Measurements from ENCODE around the gene DBF4B.

The DBF4B gene

DNA sequence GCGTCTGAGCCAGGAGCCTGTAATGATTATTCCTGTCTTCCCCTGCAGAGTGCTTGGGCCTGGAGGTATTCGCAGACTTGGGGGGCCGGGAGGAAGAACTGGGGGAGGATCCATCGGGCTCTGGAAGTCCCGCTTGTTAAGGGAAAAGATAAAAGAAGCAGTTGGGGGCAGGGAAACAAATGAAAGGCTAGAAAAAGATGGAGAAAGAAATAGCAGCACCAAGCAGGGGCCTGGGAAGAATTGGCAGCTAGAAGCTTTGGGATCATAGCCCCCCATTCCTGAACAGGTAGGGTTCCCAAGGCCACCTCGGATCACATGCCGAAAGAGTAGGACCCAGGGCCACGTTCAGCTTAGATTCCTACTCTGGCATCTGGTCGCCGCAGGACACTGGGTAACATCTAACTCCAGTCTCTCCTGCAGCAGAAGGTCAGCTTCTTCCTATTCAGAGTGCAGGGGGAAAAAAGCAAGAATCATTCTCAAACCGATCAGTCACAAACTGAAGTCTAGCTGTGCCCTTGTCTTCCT lies 73.9 kb downstream of the DBF4B start:
- H3K36me3 ChIP-seq (ENCODE audit: control insufficient read depth in 2 of 2, insufficient read depth in 2 of 2, low read length in 2 of 2) = no peaks in the 10 kb centered on the region
- no peak overlapping the region for H3K9ac ChIP-seq (ENCODE audit: low read depth in 1 of 2, low read length in 2 of 2)
- no peak overlapping the region for H3K27ac ChIP-seq (ENCODE audit: low read depth in 2 of 2, low read length in 2 of 2)
- peaks cover 0 to 5% of the 10 kb centered on the region in 2 donors for H3K27me3 ChIP-seq (ENCODE audit: control insufficient read depth in 2 of 2, insufficient read depth in 2 of 2, low read length in 2 of 2)
- H3K4me3 ChIP-seq (ENCODE audit: low read length in 2 of 2) = no peak overlapping the region
- no peaks in the 10 kb centered on the region for H3K9me3 ChIP-seq (ENCODE audit: control insufficient read depth in 2 of 2, low read length in 2 of 2)
- H3K4me1 ChIP-seq (ENCODE audit: control insufficient read depth in 2 of 2, insufficient read depth in 2 of 2, low read length in 2 of 2) = peaks cover 3 to 4% of the 10 kb centered on the region in 2 donors

DNA sequence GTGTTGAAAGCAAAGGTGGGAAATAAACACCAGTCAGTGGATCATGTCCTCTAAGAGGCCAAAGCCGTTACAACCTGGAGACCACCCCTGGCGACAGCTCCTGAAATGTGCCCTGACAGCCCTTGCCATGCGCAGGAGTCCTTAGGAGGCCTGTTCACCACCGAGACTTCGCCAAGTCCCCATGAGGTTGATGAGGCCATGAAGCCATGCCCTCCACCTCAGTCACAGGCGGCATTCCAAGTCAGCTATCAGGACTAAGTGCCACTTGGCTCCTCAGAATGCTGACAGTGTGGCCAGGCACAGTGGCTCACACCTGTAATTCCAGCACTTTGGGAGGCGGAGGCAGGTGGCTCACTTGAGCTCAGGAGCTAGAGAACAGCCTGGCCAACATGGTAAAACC lies 77.5 kb downstream of the DBF4B start:
- Histone ChIP-seq H3K4me3 (ENCODE audit: low read length in 2 of 2) (no peak overlapping the region), H3K4me1 (ENCODE audit: control insufficient read depth in 2 of 2, insufficient read depth in 2 of 2, low read length in 2 of 2) (no peaks in the 10 kb centered on the region), H3K27ac (ENCODE audit: low read depth in 2 of 2, low read length in 2 of 2) (no peak overlapping the region), H3K36me3 (ENCODE audit: control insufficient read depth in 2 of 2, insufficient read depth in 2 of 2, low read length in 2 of 2) (no peaks in the 10 kb centered on the region), H3K9ac (ENCODE audit: low read depth in 1 of 2, low read length in 2 of 2) (no peak overlapping the region), H3K27me3 (ENCODE audit: control insufficient read depth in 2 of 2, insufficient read depth in 2 of 2, low read length in 2 of 2) (peaks cover 0 to 3% of the 10 kb centered on the region in 2 donors), H3K9me3 (ENCODE audit: control insufficient read depth in 2 of 2, low read length in 2 of 2) (no peaks in the 10 kb centered on the region)

DNA sequence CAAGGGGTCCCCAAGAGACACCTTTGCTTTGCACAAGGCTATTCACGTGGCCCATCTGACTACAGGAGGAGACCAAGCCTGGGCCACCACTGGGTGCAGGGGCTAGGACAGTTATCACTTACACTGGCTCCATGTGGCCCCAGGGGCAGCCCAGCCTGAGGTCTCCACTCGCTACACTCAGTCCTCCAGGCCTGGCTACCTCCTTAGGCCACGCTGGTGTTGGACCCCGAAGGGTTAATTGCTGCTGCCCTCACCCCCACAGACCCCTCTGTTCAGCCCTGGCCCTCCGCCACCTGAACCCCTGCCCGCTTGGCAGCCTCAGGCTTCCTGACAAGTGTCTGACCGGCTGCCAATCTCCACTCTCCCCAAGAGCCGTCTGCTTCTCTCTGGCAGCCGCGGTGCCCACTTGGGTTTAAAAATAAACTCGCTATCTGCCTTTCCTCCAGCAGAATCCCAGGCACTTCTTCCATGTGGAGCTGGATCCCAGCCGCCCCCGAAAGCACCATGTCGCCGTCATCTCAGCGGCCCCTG lies 78.2 kb downstream of the DBF4B start:
- Histone ChIP-seq H3K9me3 (ENCODE audit: control insufficient read depth in 2 of 2, low read length in 2 of 2) (no peaks in the 10 kb centered on the region), H3K36me3 (ENCODE audit: control insufficient read depth in 2 of 2, insufficient read depth in 2 of 2, low read length in 2 of 2) (no peaks in the 10 kb centered on the region), H3K4me3 (ENCODE audit: low read length in 2 of 2) (no peak overlapping the region), H3K27me3 (ENCODE audit: control insufficient read depth in 2 of 2, insufficient read depth in 2 of 2, low read length in 2 of 2) (peaks cover 0 to 3% of the 10 kb centered on the region in 2 donors), H3K9ac (ENCODE audit: low read depth in 1 of 2, low read length in 2 of 2) (no peak overlapping the region), H3K4me1 (ENCODE audit: control insufficient read depth in 2 of 2, insufficient read depth in 2 of 2, low read length in 2 of 2) (no peaks in the 10 kb centered on the region), H3K27ac (ENCODE audit: low read depth in 2 of 2, low read length in 2 of 2) (no peak overlapping the region)

DNA sequence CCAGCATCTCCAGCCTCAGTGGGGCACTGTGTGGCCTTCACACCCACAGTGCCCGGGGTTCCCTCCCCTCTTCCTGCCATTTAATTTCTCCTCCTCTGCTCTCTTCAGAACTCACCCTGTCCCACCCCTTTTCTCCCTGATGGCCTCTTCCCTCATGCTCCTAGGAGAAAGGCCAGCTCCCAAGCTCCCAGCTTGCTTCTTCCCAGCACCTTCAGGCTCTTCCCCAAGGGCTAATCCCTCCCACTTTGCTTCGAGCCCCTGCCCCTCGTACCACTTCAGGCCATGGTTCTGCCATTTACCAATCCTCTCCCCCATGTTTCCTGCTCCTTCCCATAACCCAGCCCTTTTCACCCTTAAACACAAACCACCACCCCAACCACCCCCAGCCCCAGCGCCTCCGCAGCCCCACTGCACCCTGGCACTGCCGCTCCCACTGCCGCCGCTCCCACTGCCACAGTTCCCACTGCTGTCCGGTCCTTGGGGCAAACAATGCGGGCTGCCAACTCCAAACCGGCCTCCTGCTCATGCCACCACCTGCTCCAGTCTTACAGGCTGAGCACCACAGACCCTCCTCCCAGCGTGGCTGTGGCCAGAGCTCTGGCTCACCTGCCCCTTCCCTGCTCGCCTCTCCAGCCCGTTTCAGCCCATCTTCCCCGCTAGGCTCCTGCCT lies 78.9 kb downstream of the DBF4B start:
- Histone ChIP-seq H3K27ac (ENCODE audit: low read depth in 2 of 2, low read length in 2 of 2) (no peak overlapping the region), H3K4me3 (ENCODE audit: low read length in 2 of 2) (no peak overlapping the region), H3K9me3 (ENCODE audit: control insufficient read depth in 2 of 2, low read length in 2 of 2) (no peaks in the 10 kb centered on the region), H3K36me3 (ENCODE audit: control insufficient read depth in 2 of 2, insufficient read depth in 2 of 2, low read length in 2 of 2) (no peaks in the 10 kb centered on the region), H3K9ac (ENCODE audit: low read depth in 1 of 2, low read length in 2 of 2) (no peak overlapping the region), H3K27me3 (ENCODE audit: control insufficient read depth in 2 of 2, insufficient read depth in 2 of 2, low read length in 2 of 2) (peaks cover 0 to 3% of the 10 kb centered on the region in 2 donors), H3K4me1 (ENCODE audit: control insufficient read depth in 2 of 2, insufficient read depth in 2 of 2, low read length in 2 of 2) (no peaks in the 10 kb centered on the region)

DNA sequence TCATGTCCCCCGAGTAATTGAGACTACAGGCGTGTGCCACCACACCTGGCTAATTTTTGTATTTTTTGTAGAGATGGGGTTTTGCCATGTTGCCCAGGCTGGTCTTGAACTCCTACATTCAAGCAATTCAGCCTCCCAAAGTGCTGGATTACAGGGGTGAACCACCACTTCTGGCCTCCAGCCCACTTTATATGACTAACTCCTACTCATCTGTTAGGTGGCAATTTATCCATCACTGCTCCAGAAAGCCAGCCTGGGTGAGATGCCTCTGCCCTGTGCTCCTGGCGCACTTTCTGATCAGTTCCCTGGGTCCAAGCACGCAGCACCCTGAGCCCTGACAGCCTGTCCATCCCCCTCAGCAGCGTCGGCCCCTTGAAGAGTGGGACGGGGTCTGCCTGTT lies 79.7 kb downstream of the DBF4B start:
- Histone ChIP-seq H3K36me3 (ENCODE audit: control insufficient read depth in 2 of 2, insufficient read depth in 2 of 2, low read length in 2 of 2) (no peaks in the 10 kb centered on the region), H3K9ac (ENCODE audit: low read depth in 1 of 2, low read length in 2 of 2) (no peak overlapping the region), H3K9me3 (ENCODE audit: control insufficient read depth in 2 of 2, low read length in 2 of 2) (no peaks in the 10 kb centered on the region), H3K27ac (ENCODE audit: low read depth in 2 of 2, low read length in 2 of 2) (no peak overlapping the region), H3K27me3 (ENCODE audit: control insufficient read depth in 2 of 2, insufficient read depth in 2 of 2, low read length in 2 of 2) (peaks cover 0 to 3% of the 10 kb centered on the region in 2 donors), H3K4me3 (ENCODE audit: low read length in 2 of 2) (no peak overlapping the region), H3K4me1 (ENCODE audit: control insufficient read depth in 2 of 2, insufficient read depth in 2 of 2, low read length in 2 of 2) (no peaks in the 10 kb centered on the region)

- Histone ChIP-seq H3K9me3 (ENCODE audit: control insufficient read depth in 2 of 2, low read length in 2 of 2) (no peaks in the 10 kb centered on the region), H3K27ac (ENCODE audit: low read depth in 2 of 2, low read length in 2 of 2) (no peak overlapping the region), H3K27me3 (ENCODE audit: control insufficient read depth in 2 of 2, insufficient read depth in 2 of 2, low read length in 2 of 2) (peaks cover 0 to 3% of the 10 kb centered on the region in 2 donors), H3K9ac (ENCODE audit: low read depth in 1 of 2, low read length in 2 of 2) (no peak overlapping the region), H3K36me3 (ENCODE audit: control insufficient read depth in 2 of 2, insufficient read depth in 2 of 2, low read length in 2 of 2) (no peaks in the 10 kb centered on the region), H3K4me3 (ENCODE audit: low read length in 2 of 2) (no peak overlapping the region), H3K4me1 (ENCODE audit: control insufficient read depth in 2 of 2, insufficient read depth in 2 of 2, low read length in 2 of 2) (no peaks in the 10 kb centered on the region)
These were observed 83.8 kb downstream of the DBF4B start for GRCh38 chr17:44792276-44792675.

GRCh38 chr17:44793885-44794842 lies 85.7 kb downstream of the DBF4B start:
- no peaks in the 10 kb centered on the region for H3K27me3 ChIP-seq (ENCODE audit: control insufficient read depth in 2 of 2, insufficient read depth in 2 of 2, low read length in 2 of 2)

DNA sequence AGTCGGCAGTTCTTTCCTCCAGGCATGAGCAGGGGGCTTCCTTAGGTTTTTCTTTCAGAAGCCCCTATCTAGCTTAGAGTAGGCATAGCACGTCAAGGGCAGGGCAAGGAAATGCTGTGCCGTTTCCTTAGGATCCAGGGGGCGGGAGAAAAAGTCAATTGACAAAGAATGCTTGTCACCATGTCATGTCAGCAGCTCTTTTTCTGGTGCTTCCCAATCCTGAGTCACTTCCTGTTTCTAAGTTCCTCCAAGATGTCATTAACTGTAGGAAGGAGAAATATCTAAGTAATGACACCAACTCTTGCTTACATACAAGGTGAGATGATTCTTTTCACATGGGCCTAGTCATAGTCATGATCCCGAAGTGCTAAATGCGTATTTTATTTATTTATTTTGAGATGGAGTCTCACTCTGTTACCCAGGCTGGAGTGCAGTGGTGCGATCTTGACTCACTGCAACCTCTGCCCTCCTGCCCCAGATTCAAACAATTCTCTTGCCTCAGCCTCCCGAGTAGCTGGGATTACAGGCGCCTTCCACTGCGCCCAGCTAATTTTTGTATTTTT lies 86.5 kb downstream of the DBF4B start:
- H3K9me3 ChIP-seq (ENCODE audit: control insufficient read depth in 2 of 2, low read length in 2 of 2) = no peaks in the 10 kb centered on the region
- no peaks in the 10 kb centered on the region for H3K27me3 ChIP-seq (ENCODE audit: control insufficient read depth in 2 of 2, insufficient read depth in 2 of 2, low read length in 2 of 2)
- no peaks in the 10 kb centered on the region for H3K36me3 ChIP-seq (ENCODE audit: control insufficient read depth in 2 of 2, insufficient read depth in 2 of 2, low read length in 2 of 2)
- H3K9ac ChIP-seq (ENCODE audit: low read depth in 1 of 2, low read length in 2 of 2) = no peak overlapping the region
- no peaks in the 10 kb centered on the region for H3K4me1 ChIP-seq (ENCODE audit: control insufficient read depth in 2 of 2, insufficient read depth in 2 of 2, low read length in 2 of 2)
- H3K4me3 ChIP-seq (ENCODE audit: low read length in 2 of 2) = no peak overlapping the region
- H3K27ac ChIP-seq (ENCODE audit: low read depth in 2 of 2, low read length in 2 of 2) = peak overlapping the region; percentile 43 to 56

More at GRCh38 chr17:44793885-44794842, 85.7 kb downstream of the DBF4B start:
- no peak overlapping the region for H3K9ac ChIP-seq (ENCODE audit: low read depth in 1 of 2, low read length in 2 of 2)
- no peaks in the 10 kb centered on the region for H3K36me3 ChIP-seq (ENCODE audit: control insufficient read depth in 2 of 2, insufficient read depth in 2 of 2, low read length in 2 of 2)
- H3K27ac ChIP-seq (ENCODE audit: low read depth in 2 of 2, low read length in 2 of 2) = peak overlapping the region; percentile 43 to 56
- no peaks in the 10 kb centered on the region for H3K9me3 ChIP-seq (ENCODE audit: control insufficient read depth in 2 of 2, low read length in 2 of 2)
- H3K4me1 ChIP-seq (ENCODE audit: control insufficient read depth in 2 of 2, insufficient read depth in 2 of 2, low read length in 2 of 2) = no peaks in the 10 kb centered on the region
- no peak overlapping the region for H3K4me3 ChIP-seq (ENCODE audit: low read length in 2 of 2)

DNA sequence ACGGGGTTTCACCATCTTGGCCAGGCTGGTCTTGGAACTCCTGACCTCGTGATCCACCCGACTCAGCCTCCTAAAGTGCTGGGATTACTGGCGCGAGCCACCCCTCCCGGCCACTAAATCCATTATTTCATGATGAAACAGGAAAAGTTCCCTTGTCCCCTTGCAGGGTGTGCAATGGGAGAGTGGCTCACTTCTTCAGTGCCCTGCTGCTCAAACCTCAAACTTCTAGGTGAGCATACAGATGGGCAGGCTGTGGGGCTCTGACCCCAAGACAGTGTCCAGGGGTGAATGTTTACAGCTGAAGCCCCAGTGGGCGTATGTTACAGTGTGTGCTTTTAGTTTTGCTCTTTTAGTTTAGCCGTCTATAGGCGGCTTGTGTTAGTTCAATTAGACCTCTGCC lies 87.0 kb downstream of the DBF4B start:
- Histone ChIP-seq H3K4me1 (ENCODE audit: control insufficient read depth in 2 of 2, insufficient read depth in 2 of 2, low read length in 2 of 2) (no peaks in the 10 kb centered on the region), H3K27me3 (ENCODE audit: control insufficient read depth in 2 of 2, insufficient read depth in 2 of 2, low read length in 2 of 2) (no peaks in the 10 kb centered on the region), H3K9me3 (ENCODE audit: control insufficient read depth in 2 of 2, low read length in 2 of 2) (no peaks in the 10 kb centered on the region), H3K4me3 (ENCODE audit: low read length in 2 of 2) (no peak overlapping the region), H3K27ac (ENCODE audit: low read depth in 2 of 2, low read length in 2 of 2) (no peak overlapping the region), H3K36me3 (ENCODE audit: control insufficient read depth in 2 of 2, insufficient read depth in 2 of 2, low read length in 2 of 2) (no peaks in the 10 kb centered on the region), H3K9ac (ENCODE audit: low read depth in 1 of 2, low read length in 2 of 2) (no peak overlapping the region)
